HepG2 (cell line): ENCODE data around the gene VAMP2. TPM values are rescaled to one million over a fixed set of nuclear protein-coding genes. Genes with fewer than 3 reads are reported as not detected.

Experiments
- ATAC-seq: fragments of 200-7000 bp; cut with Tn5 transposase; 3 replicates; pipeline ENCODE4 v1.9.1; 2020; ENCODE audit warnings: mild to moderate bottlenecking, moderate library complexity
- BruUV-seq: library from RNA; stranded (reverse); fragments of 400-500 nt; replicated peaks from 2 replicates; lab custom pipeline; 2021; lab: Mats Ljungman, UMichigan
- CTCF ChIA-PET: fragments of 300-600 bp; formaldehyde crosslinking; extraction: SDS; loops from one replicate; lab custom pipeline; 2021; ENCODE audit warnings: low total read pairs, inconsistent platforms, low intra/inter-chr PET ratio; lab: Yijun Ruan, JAX
- POLR2A ChIA-PET: fragments of 350-600 bp; sonication (Branson Sonifier 250); formaldehyde crosslinking; loops from one replicate; lab custom pipeline; 2020; ENCODE audit warnings: antibody characterized with exemption, inconsistent platforms; lab: Yijun Ruan, JAX
- DNase-seq: peaks from one replicate; pipeline ENCODE4 v3.0.0-alpha.2; 2015; ENCODE audit warnings: low spot score
- FAIRE-seq: peaks from 3 replicates; lab custom pipeline; 2011; peaks lifted over from hg19 to GRCh38; lab: Jason Lieb, UNC
- H2AFZ ChIP-seq: one replicate; pipeline ENCODE4 v1.6.1; 2011; ENCODE audit warnings: low read length, inconsistent platforms
- H3K27ac ChIP-seq: fragments of 300-600 bp; 3 replicates; pipeline ENCODE4 v1.8.0; 2011; ENCODE audit warnings: mixed run types, mild to moderate bottlenecking, mixed read lengths, low read length, inconsistent platforms; ENCODE audit not compliant: insufficient read depth; ENCODE audit errors: extremely low read length
- H3K27me3 ChIP-seq, 2 experiments: fragments of 200-600 bp in 1 of 2; 2 replicates in 1 of 2; 3 replicates in 1 of 2; pipeline versions ENCODE4 v1.6.0 to v1.8.0; 2011; ENCODE audit warnings: low read length in 2 of 2, mild to moderate bottlenecking in 2 of 2, moderate library complexity in 2 of 2, inconsistent platforms in 1 of 2; ENCODE audit not compliant: insufficient read depth in 2 of 2, control insufficient read depth in 1 of 2
- H3K36me3 ChIP-seq, 2 experiments: fragments of 200-600 bp in 1 of 2; replicated peaks in 1 of 2; 2 replicates in 1 of 2; 3 replicates in 1 of 2; pipeline versions ENCODE4 v1.5.1 to v1.8.0; 2011; ENCODE audit warnings: low read length in 2 of 2, inconsistent platforms in 1 of 2; ENCODE audit not compliant: insufficient read depth in 2 of 2, control insufficient read depth in 1 of 2
- H3K4me1 ChIP-seq: 2 replicates; pipeline ENCODE4 v1.5.1; 2012; ENCODE audit warnings: low read length, inconsistent platforms; ENCODE audit not compliant: insufficient read depth
- H3K4me2 ChIP-seq: 2 replicates; pipeline ENCODE4 v1.6.0; 2011; ENCODE audit warnings: low read depth, low read length, inconsistent platforms
- H3K4me3 ChIP-seq, 3 experiments: fragments of 200-600 bp in 1 of 3; sonication (generic), shearing (Covaris generic) in 1 of 3; replicated peaks in 1 of 3; 2 replicates each; pipeline ENCODE4 v1.5.1; 2011 to 2016; ENCODE audit warnings: low read length in 3 of 3, inconsistent platforms in 2 of 3, low read depth in 2 of 3, mild to moderate bottlenecking in 2 of 3, control low read depth in 1 of 3, mixed read lengths in 1 of 3; ENCODE audit not compliant: insufficient read depth in 1 of 3
- H3K79me2 ChIP-seq: one replicate; pipeline ENCODE4 v1.6.1; 2011; ENCODE audit warnings: low read length, inconsistent platforms; ENCODE audit not compliant: insufficient read depth
- H3K9ac ChIP-seq: 2 replicates; pipeline ENCODE4 v1.6.0; 2011; ENCODE audit warnings: mild to moderate bottlenecking, low read depth, low read length, inconsistent platforms; ENCODE audit not compliant: insufficient read depth
- H3K9me3 ChIP-seq: 2 replicates; pipeline ENCODE4 v1.5.1; 2012; ENCODE audit warnings: mild to moderate bottlenecking, low read length
- H4K20me1 ChIP-seq: 2 replicates; pipeline ENCODE4 v1.6.0; 2011; ENCODE audit warnings: inconsistent platforms, mild to moderate bottlenecking, low read length, moderate library complexity; ENCODE audit not compliant: insufficient read depth
- AGO2 ChIP-seq: fragments of 200-400 bp; formaldehyde crosslinking; optimal IDR thresholded peaks from 2 replicates; pipeline ENCODE3; 2017; ENCODE audit warnings: mild to moderate bottlenecking, low read depth, low read length, moderate library complexity
- IKZF1 ChIP-seq: fragments of 450-650 bp; IDR thresholded peaks from 2 replicates; pipeline ENCODE4 v1.7.1; 2016
- KDM1A ChIP-seq: IDR thresholded peaks from 2 replicates; pipeline ENCODE4 v1.6.1; 2016; ENCODE audit warnings: missing compliant biosample characterization
- KDM5B ChIP-seq: sonication (generic); formaldehyde crosslinking; IDR thresholded peaks from 2 replicates; pipeline ENCODE4 v1.4.0; 2020; ENCODE audit warnings: missing genetic modification reagents, mild to moderate bottlenecking, borderline replicate concordance
- PHF21A ChIP-seq: sonication (generic); formaldehyde crosslinking; IDR thresholded peaks from 2 replicates; pipeline ENCODE4 v1.5.0; 2020; ENCODE audit warnings: mild to moderate bottlenecking, missing genetic modification reagents
- PREB ChIP-seq: sonication (generic); formaldehyde crosslinking; IDR thresholded peaks from 2 replicates; pipeline ENCODE4 v1.4.0; 2020; ENCODE audit warnings: missing genetic modification reagents
- SIX4 ChIP-seq: sonication (generic); formaldehyde crosslinking; IDR thresholded peaks from 2 replicates; pipeline ENCODE4 v1.4.0; 2020; ENCODE audit warnings: missing genetic modification reagents
- SNAPC2 ChIP-seq: sonication (generic); formaldehyde crosslinking; IDR thresholded peaks from 2 replicates; pipeline ENCODE4 v1.8.1; 2022; ENCODE audit warnings: mild to moderate bottlenecking, missing genetic modification reagents
- ZNF160 ChIP-seq: sonication (generic); formaldehyde crosslinking; IDR thresholded peaks from 2 replicates; pipeline ENCODE4 v1.8.0; 2022; ENCODE audit warnings: mild to moderate bottlenecking, inconsistent platforms, missing genetic modification reagents
- ZNF704 ChIP-seq: sonication (generic); formaldehyde crosslinking; IDR thresholded peaks from 2 replicates; pipeline ENCODE4 v1.8.1; 2023; ENCODE audit warnings: mild to moderate bottlenecking, inconsistent platforms, moderate library complexity, missing genetic modification reagents, borderline replicate concordance
- ZNF768 ChIP-seq: sonication (generic); formaldehyde crosslinking; IDR thresholded peaks from 2 replicates; pipeline ENCODE4 v1.4.0; 2020; ENCODE audit warnings: missing genetic modification reagents
- WGBS: methylation state at CpG from one replicate; pipeline ENCODE4 v1.1.6; 2017; ENCODE audit warnings: low lambda C conversion rate; 5-methylcytosine and 5-hydroxymethylcytosine counted together
- in situ Hi-C: cut with HindIII; loops from 2 replicates; pipeline ENCODE4 v1.10.0; 2017; ENCODE audit warnings: low pct_unique_long_range_greater_than_20kb; ENCODE audit not compliant: extremely low pct_ligation_motif_present
- intact Hi-C: fragments of 100-400 bp; cut with micrococcal nuclease; formaldehyde crosslinking; loops from one replicate; pipeline ENCODE4 v1.10.0; 2022; ENCODE audit not compliant: unreplicated experiment
- polyA plus RNA-seq, 8 experiments: library from polyadenylated mRNA; depleted of rRNA in 3 of 8; stranded (reverse) in 7 of 8; unstranded in 1 of 8; fragments of >200 nt; fragmentation: Illumina TruSeq in 4 of 8; extraction: Trizol in 4 of 8; gene quantifications; 2 replicates each; pipeline versions ENCODE4 v1.2.1 to v1.2.3, GENCODE V29; 2011 to 2016; ENCODE audit warnings: low read depth in 4 of 8, missing spikeins in 1 of 8, mixed read lengths in 1 of 8; ENCODE audit not compliant: insufficient read depth in 1 of 8
- total RNA-seq, 5 experiments: library from RNA; depleted of rRNA; stranded (reverse); fragments of >200 nt; fragmentation: Illumina TruSeq; extraction: Trizol; gene quantifications; 2 replicates each; pipeline ENCODE4 v1.2.3, GENCODE V29; 2016; ENCODE audit warnings: low read depth in 1 of 5
- TF ChIP-seq, protein P1 (sequence below): sonication (generic); formaldehyde crosslinking; IDR thresholded peaks from 2 replicates; pipeline ENCODE4 v1.5.0; 2020; ENCODE audit warnings: missing genetic modification reagents, mild to moderate bottlenecking, borderline replicate concordance
- TF ChIP-seq, protein P2 (sequence below): sonication (generic); formaldehyde crosslinking; IDR thresholded peaks from 2 replicates; pipeline ENCODE4 v1.4.0; 2020; ENCODE audit warnings: missing genetic modification reagents, borderline replicate concordance
- TF ChIP-seq, protein P3 (sequence below), 2 experiments: IDR thresholded peaks; 2 replicates each; pipeline ENCODE4 v1.6.1; 2011 to 2012; ENCODE audit warnings: low read length in 2 of 2, borderline replicate concordance in 1 of 2, low read depth in 1 of 2, mild to moderate bottlenecking in 1 of 2, moderate library complexity in 1 of 2

The VAMP2 gene
- total and polyA plus RNA-seq, 2 of the 13 experiments (the other 11 are each of a cell fraction or from before 2014, with no cell fraction given) = 3.9 to 17.2 TPM

DNA sequence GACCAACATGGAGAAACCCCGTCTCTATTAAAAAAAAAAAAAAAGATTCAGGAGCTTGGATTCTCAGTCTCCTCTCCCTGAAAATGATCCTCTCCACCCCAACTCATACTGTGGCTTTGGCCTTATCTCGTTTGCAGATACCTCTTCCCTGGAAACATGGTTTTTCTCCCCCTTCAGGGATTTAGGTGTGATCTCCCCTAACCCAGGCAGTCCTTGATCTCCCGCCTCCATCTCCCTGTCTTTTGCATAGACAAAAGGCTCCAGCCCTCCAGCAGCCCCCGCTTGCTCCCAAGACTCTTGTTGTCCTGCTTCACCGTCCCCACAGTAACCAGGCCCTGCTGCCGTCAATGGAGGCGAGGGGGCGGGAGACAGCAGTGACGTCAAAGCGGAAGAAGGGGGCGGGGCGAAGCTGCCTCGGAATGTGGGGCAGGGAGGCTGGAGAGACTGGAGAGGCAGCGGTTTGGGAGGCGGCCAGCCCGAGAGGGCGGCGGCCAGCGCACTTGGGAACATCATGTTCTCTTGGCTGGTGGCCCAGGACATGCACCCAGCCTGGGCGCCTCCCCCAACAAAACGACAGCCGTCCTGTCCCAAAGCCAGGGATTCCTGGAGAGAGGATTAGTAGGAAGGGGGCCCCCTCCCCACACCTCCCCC is 8.7 kb downstream of the VAMP2 start:
- no peaks in the 10 kb centered on the region for H3K27me3 ChIP-seq
- no peak overlapping the region for H2AFZ ChIP-seq
- peak; percentile 69 for DNase-seq
- no peaks in the 10 kb centered on the region for H4K20me1 ChIP-seq
- intact Hi-C loops (no loop called here), in situ Hi-C loops (no loop called here)
- H3K4me1 ChIP-seq = peaks cover 58% of the 10 kb centered on the region
- peaks cover 0 to 8% of the 10 kb centered on the region in 2 experiments; a peak in 2 of 5 replicates for H3K36me3 ChIP-seq
- H3K9me3 ChIP-seq = no peaks in the 10 kb centered on the region
- peak overlapping the region; percentile 91 for H3K27ac ChIP-seq
- peak overlapping the region; percentile 97 for H3K4me2 ChIP-seq
- ATAC-seq = no peak; the same call in 2 of the 3 replicates
- no peak for FAIRE-seq
- H3K9ac ChIP-seq = peak overlapping the region; percentile 76
- H3K4me3 ChIP-seq = peak overlapping the region; percentile 45 to 70 (median 58)
- CTCF ChIA-PET = no interaction called here
- no TSS peak for BruUV-seq
- peaks cover 4% of the 10 kb centered on the region for H3K79me2 ChIP-seq
- POLR2A ChIA-PET = interaction anchor here (0.6 to 2.6 kb wide), 15 partner anchors 10 to 467 kb away, joined by 3 to 42 read pairs (median 4); partner anchors contain the start of genes AURKB, BORCS6, CTC1 and TMEM107
- WGBS = 8% methylated on average over 9 of the region's 22 CpGs
- TF ChIP-seq KDM1A = no peak
- TF ChIP-seq PHF21A (CRISPR knock-in tag) = no peak
- TF ChIP-seq ZNF768 (CRISPR knock-in tag) = peak; percentile 39; the same call in 1 of the 2 replicates
- no peak for TF ChIP-seq SNAPC2
- TF ChIP-seq SIX4 = no peak
- TF ChIP-seq AGO2 = no peak
- TF ChIP-seq, protein P1, sequence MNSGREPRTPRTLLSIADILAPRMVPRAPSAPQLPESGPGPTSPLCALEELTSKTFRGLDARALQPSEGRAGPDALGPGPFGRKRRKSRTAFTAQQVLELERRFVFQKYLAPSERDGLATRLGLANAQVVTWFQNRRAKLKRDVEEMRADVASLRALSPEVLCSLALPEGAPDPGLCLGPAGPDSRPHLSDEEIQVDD (CRISPR knock-in tag) = peak; percentile 27; the same call in 1 of the 2 replicates
- TF ChIP-seq ZNF704 (CRISPR knock-in tag) = no peak
- TF ChIP-seq IKZF1 = no peak
- TF ChIP-seq, protein P2, sequence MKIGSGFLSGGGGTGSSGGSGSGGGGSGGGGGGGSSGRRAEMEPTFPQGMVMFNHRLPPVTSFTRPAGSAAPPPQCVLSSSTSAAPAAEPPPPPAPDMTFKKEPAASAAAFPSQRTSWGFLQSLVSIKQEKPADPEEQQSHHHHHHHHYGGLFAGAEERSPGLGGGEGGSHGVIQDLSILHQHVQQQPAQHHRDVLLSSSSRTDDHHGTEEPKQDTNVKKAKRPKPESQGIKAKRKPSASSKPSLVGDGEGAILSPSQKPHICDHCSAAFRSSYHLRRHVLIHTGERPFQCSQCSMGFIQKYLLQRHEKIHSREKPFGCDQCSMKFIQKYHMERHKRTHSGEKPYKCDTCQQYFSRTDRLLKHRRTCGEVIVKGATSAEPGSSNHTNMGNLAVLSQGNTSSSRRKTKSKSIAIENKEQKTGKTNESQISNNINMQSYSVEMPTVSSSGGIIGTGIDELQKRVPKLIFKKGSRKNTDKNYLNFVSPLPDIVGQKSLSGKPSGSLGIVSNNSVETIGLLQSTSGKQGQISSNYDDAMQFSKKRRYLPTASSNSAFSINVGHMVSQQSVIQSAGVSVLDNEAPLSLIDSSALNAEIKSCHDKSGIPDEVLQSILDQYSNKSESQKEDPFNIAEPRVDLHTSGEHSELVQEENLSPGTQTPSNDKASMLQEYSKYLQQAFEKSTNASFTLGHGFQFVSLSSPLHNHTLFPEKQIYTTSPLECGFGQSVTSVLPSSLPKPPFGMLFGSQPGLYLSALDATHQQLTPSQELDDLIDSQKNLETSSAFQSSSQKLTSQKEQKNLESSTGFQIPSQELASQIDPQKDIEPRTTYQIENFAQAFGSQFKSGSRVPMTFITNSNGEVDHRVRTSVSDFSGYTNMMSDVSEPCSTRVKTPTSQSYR = peak; percentile 25; the same call in 1 of the 2 replicates
- TF ChIP-seq, protein P3, sequence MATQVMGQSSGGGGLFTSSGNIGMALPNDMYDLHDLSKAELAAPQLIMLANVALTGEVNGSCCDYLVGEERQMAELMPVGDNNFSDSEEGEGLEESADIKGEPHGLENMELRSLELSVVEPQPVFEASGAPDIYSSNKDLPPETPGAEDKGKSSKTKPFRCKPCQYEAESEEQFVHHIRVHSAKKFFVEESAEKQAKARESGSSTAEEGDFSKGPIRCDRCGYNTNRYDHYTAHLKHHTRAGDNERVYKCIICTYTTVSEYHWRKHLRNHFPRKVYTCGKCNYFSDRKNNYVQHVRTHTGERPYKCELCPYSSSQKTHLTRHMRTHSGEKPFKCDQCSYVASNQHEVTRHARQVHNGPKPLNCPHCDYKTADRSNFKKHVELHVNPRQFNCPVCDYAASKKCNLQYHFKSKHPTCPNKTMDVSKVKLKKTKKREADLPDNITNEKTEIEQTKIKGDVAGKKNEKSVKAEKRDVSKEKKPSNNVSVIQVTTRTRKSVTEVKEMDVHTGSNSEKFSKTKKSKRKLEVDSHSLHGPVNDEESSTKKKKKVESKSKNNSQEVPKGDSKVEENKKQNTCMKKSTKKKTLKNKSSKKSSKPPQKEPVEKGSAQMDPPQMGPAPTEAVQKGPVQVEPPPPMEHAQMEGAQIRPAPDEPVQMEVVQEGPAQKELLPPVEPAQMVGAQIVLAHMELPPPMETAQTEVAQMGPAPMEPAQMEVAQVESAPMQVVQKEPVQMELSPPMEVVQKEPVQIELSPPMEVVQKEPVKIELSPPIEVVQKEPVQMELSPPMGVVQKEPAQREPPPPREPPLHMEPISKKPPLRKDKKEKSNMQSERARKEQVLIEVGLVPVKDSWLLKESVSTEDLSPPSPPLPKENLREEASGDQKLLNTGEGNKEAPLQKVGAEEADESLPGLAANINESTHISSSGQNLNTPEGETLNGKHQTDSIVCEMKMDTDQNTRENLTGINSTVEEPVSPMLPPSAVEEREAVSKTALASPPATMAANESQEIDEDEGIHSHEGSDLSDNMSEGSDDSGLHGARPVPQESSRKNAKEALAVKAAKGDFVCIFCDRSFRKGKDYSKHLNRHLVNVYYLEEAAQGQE (IDR thresholded peaks at IDR 0.05; ENCODE audit: borderline replicate concordance in 1 of 2, low read depth in 1 of 2, low read length in 2 of 2) = no peak
- no peak for TF ChIP-seq KDM5B (CRISPR knock-in tag)
- TF ChIP-seq PREB (CRISPR knock-in tag) = no peak
- TF ChIP-seq ZNF160 = no peak
